Activated CD4-positive, CD25-positive, alpha-beta regulatory T cell treated with anti-CD3 and anti-CD28 coated beads, Interleukin-2, amount 50 U/mL, for 72 hours (primary cell): ENCODE results near the gene GNA12.

Experiments
- DNase-seq: peaks from one replicate; pipeline ENCODE4 v3.0.0; 2021

GNA12 gene

DNA sequence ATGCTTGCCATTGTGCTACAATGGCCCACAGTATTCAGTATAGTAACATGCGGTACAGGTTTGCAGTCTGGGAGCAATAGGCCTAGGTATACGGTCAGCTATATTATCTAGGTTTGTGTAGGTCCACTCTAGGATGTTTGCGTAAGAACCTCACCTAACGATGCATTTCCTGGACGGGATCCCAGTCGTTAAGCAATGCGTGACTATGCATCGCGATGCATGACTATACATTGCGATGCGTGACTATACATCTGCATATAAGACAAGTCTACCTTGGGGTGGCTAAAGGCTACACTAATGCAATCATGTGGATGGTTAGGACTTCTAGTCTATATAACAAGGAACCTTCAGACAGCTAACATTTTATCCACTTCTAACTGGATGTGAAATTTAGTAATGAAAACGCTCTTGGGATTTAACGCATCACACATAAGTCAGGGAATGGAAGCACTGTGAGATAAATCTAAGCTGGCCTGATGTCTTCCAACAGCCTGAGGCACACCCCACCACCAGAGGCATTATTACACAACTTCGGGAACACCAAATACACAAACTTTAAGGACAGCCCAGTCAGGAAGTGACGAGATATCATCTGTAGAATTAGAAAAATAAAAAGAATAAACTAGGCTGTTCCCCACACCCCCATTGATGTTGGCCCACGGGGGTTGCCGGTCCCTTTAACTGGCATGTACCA lies 9.2 kb downstream of the GNA12 start:
- DNase-seq: no peak

DNA sequence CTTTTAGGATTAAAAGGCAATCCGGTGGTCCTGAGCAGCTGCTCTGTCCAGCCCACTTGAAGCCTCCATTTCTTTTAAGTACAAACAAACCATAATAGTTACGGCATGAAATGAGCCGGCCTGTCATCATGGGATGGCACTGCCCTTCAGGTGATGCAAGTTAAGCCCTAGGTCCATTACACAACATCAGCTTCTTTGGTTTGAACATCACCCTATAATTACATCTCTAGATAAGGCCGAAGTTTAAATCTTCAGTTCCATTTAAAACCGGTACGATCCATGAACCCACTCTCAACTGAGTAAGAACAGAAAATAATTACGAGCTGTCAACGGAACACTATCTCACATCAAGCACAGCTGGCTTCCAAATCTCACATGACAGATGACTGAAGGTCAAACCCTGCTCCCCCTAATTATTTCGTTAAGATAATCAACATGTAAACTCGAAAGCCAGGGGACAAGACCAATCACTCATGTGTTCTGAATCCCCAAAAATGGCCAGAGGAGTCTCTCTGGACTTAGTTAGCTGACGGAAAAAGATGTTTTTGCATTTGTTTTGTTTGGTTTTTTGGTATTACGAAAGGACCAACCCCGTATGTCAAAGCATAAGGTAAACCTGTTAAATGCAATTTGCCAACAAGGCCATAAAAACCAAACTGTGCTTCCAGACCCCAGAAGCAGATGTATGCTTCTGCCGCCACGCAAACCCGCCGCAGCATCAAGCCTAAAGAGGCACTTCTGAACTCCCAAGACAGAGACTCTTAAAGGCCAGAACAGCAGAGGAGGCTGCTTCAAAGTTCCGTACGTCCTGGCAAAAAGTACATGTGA lies 10.8 kb downstream of the GNA12 start:
- no peak for DNase-seq

DNA sequence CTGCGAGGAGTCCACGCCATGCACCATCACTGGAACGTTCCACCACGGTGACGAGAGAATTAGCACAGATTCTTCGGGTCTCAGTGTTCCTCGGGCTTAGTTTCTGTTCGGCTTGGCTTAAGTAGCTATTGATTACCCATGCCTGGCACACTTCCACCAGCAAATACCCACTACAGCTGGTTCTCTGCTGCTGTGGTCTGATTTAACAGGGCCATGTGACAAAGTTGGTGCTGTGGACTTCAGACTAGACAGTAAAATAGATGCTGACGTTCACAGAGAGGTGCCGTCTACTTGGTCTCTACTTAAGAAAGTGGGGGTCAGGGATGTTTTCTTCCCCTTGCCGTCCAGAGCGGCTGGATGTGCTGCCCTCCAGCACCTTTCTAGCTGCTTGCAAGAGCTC lies 11.6 kb downstream of the GNA12 start:
- DNase-seq: no peak

DNA sequence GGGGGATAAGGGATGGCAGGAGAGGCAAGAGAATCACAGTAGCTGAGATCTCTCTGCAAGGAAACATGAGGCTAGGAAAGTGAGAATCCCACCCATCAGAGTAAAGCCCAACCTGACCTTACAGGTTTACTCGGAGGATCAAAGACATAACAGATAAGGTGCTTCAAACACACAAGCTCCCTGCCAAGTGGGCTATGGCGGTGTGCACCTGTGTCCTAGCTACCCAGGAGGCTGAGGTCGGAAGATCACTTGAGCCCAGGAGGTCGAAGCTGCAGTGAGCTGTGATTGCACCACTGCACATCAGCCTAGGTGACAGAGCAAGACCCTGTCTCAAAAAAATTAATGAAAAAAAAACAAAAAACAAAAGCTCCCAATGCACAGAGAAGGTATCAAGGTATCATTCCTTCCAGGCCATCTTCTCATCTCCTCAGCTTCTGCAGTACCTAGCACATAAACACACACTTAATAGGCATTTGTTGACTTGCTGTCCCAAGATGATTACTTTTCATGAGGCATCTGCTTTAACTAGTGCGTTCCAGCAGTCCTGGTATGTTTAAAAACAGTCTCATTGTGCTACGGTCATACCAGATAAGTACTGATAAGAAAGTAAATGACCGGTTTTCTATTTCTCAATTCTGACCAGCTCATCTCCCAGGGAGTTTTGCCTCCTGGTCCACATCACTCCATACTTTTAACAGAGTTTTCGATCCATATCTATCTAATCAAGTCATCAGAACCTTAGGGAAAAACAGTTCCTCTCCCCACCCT lies 13.3 kb downstream of the GNA12 start:
- DNase-seq: no peak

DNA sequence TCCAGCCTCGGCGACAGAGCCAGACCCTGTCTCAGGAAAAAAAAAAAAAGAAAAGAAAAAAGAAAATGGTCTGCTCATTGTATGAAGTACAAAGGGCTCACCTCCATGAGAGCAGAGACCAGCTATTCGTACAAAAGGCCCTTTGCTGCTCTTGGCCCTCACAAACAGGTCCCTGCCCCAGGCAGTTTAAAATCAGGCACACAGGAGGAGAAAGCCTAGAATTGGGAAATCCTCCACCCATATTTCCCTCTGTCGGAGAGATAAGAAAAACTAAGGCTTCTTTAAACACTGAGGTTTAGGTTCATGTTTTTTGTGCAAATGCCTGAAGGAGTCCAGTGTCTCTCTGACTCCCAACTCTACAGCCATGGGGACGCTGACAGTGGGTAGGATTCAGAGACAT lies 15.1 kb downstream of the GNA12 start:
- no peak for DNase-seq

DNA sequence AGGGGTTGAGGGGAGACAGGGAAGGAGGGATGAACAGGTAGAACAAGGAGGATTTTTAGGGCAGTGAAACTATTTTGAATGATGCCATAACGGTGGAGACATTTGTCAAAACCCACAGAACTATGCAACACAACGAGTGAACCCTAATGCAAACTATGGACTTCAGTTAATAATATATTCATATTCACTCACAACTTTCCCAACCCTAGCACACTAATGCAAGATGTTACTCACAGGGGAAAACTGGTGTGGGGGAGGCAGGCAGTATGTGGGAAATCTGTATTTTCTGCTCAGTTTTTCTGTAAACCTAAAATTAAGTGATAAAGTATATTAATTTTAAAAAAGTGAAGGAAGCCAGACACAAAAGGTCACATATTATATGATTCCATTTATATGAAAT lies 17.3 kb downstream of the GNA12 start:
- no peak for DNase-seq

DNA sequence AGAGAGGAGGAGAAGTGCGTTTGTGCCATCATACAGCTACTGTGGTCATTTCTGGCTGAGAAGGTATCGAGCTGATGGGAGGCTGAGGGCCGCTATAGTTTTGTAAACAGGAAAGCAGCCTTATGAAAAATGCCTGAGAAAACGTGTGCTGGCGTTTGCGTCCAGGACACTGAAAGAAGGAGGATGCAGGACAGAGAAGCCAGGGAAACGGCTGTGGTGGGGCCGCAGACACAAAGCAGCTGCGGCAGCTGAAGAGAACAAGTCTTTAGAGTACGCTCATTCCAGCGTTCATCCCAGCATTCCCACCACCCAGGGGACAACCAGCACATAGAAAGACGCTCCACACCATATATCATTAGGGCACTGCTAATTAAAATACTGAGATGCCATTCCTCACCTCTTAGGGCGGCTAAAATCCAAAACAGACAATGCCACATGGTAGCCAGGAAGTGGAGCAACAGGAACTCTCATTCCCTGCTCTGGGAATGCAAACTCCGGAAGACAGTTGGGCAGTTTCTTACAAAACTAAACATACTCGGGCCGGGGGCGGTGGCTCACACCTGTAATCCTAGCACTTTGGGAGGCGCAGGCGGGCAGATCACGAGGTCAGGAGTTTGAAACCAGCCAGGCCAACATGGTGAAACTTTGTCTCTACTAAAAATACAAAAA lies 18.4 kb downstream of the GNA12 start:
- DNase-seq: no peak

DNA sequence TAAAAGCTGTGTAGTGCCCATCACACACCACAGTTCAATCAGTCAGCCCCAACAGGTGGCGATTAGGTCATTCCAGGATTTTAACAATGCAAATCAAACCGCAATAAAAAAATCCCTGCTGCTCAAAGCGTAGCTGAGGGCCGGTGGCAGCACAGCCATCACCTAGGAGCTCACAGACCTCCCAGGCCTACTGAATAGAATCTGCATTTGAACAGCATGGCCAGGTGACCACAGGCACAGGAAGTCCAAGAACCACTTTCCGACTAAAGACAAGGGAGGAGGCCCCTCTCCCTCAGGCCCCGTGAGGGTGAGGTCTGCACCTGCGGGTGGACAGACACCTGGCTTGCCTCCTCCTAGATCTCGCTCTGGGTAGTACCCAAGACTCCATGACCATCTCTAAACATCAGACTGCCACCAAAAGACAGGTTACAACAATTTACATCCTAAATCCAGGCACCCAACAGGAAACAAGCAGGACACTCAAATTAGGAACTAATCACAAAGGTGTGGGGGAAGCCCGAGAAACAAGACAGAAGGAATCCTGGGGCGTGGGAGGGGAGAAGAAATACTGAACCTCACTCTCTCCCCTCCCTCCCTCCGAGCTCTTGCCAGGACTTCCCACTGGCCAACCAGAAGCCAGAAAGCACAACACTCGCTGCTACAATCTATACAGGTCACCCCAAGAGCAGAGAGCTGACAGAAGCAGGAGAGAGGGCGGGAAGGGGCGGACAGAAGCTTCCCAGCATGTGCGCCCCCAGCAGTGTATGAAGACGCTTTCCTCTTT lies 19.2 kb downstream of the GNA12 start:
- no peak for DNase-seq

DNA sequence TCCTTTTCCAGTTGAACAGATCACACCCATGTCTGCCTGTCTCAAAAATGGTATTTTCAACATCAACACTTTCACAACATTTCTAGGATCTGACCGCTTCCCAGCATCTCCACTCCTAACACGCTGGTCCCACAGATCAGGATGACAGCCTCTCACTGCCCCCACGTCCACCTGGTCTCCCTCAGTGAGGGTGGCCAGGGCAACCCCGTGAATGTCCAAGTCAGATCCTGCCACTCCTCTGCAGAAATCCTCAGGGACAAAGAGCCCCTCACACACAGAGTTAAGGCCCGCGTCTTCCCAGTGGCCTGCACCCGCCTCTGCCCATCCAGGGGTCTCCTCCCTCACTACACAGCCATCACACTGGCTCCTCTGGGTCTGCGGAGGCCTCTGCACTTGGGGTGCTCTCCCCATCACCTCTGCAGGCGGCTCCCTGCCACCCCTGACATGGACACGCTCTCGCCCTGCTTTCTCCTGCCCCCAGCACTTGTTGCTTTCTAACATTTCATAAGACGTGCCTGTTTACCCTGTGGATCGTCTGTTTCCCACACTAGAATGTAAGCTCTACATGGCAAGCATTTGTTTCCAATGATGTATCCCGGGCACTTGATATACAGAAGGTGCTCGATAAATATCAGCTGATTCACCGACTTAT lies 20.0 kb downstream of the GNA12 start:
- no peak for DNase-seq

DNA sequence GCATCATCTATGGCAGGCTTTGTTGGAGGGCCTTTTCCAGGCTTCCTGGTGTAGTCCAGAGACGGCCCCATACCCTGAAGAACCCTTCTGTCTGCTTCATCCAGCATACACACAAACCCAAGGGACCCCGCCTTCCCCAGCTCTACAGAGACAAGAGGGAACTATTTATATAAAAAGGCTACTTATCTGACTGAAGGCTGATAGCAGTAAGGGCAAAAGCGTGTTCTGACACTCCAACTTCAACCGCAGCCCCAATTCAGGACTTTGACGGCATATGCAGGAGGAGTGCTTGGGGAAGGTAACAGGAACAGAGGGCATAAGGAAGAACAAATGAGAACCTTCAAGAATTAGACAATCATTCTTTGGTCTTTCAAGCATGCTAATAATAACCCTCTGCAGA lies 21.0 kb downstream of the GNA12 start:
- DNase-seq: no peak

DNA sequence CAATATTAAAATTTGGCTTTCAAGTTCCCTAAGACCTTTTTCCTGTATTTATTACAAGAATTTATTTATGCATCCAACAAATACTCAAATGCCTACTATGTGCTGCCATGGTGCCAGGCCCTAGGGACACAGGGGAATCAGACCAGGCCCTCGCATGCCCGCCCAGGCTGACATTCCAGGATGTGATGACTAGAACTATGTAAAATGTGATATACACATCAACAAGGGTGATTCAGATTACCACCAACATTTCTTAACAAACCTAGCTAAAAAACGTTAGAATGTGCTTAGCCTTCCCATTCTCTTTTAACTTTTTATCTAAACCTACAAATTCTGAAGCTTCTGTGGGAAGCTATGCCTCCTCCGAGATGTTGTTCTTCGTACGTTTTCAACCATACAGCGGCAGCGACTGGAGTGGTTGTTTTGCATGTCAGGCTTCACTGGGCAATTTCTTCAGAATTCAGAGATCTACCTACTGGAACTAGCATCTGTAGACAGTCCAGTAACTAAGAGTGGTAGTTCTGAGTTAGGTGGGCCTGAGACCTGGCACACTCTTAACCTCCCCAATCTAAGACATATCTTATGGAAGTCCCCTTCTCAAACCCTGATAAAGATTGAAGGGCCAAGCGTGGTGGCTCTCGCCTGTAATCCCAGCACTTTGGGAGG lies 22.1 kb downstream of the GNA12 start:
- DNase-seq: no peak

DNA sequence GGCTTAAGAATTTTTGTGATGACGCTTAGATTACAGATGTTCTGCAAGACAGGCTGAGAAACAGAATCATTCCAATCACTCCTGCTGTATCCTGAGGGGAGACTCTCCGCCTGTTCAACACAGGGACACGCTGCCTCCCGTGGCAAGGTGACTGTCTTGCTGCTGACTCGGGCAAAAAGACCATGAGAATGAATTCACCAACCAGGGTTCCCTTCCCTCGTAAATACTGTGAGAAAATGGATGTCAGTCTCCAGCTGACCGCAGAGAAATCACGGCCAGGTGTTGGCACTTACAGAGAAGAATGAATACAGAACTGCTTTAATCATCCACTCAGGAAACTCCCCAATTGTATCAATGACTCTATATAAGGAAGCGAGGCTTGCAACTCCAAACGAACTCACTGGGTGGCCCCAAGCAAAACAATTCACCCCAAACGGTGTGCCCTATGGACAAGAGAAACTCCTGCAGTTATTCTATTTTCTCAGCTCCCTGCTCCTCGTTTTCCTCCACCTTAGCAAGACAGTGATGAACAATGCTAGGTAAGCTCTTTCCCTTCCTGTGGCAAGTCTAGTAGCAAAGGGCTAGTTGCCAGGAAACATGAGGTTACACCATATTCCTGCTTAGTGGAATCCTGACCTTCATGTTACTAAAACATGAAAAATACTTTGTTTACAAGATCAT lies 22.8 kb downstream of the GNA12 start:
- no peak for DNase-seq

DNA sequence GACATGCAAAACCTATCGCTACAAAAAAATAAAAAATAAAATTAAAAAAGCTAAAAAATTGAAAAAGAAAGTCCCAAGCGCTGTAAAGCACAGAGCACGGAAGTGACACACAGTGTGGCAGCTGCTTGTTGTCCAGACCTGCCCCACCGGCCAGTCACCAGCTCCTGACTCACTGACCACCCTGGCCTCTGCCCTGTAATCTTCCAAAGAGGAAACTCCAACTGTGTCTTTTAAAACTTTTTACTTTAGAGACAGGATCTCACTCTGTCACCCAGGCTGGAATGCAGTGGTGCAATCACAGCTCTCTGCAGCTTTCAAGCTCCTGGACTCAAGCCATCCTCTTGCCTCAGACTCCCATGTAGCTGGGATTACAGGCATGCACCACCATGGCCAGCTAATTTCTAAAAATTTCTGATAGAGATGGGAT lies 23.6 kb downstream of the GNA12 start:
- DNase-seq: no peak

DNA sequence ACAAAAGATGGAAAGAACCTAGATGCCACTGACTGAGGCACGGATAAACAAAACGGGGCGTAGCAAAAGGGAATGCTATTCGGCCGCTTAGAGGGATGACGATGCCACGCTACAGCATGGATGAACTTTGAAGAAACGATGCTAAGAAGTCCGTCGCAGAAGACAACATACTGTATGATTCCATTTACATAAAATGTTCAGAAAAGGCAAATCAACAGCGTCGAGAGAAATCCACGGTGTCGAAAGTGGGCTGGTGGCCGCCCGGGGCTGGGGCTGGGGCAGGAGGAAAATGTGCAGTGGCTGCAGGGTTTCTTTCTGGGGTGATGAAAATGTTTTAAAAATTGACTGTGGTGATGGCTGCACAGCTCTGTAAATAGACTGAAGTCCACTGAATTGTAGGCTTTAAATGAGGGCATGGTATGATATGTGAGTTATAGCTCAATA lies 24.1 kb downstream of the GNA12 start:
- no peak for DNase-seq

DNA sequence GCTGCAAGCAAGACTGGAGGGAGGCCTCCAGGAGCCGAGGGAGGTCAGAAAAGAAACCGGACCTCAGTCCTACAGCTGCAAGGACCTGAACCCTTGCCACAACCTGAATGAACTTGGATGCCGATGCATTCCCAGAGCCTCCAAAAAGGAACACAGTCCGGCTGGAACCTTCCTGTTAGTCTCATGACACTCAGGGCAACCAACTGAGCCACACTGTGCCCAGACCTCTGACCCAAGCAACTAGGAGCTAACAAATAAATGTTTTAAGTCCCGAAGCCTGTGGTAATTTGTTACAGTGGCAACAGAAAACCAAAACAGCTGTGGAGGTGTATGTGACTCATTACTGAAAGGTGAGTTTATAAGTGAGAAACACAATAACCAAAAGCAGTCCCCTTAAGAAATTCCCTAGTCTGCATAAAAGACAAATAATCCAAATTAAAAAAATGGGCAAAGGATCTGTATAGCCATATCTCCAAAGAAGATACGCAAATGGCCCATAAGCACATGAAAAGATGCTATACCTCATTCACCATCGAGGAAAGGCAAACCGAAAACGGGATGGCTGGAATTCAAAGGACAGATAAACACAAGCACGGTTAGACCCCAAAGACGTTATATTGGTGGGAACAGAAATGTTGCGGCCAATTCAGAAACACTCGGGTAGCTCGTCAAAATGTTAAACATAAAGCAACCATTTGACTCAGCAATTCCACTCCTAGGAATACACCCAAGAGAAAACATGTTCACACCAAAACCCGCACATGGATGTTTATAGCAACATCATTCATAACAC lies 24.8 kb downstream of the GNA12 start:
- DNase-seq: no peak

DNA sequence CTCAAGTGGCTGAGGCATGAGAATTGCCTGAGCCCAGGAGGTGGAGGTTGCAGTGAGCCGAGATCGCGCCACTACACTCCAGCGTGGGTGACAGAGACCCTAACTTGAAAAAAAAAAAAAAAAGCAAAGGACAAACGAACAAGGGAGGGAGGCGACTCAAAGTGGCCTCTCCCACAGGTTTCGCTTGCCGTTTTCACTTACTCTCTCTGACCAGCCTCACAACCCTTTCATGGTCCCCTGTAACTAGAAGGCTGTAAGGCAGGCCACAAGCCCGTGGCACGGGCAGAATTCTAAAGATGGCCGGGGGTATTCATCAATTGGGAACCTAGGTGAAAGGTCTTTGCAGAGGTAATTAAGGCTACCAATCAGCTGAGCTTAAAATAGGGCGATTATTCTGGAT lies 25.5 kb downstream of the GNA12 start:
- no peak for DNase-seq

DNA sequence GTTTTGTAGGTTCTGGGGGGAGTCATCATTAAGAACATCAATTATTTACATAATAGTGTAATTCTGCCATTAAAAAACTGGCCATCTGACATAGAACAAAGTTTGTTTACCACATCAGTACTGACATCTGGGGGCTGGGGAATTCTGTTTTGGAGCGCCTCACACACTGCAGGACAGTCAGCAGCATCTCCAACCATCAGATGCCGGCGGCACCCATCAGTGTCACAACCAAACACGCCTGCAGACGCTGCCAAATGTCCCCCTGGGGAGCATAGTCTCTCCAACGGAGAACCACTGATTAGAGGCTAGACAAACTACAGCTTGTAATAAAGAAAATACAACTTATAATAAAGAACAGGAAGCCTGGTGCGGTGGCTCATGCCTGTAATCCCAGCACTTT lies 26.0 kb downstream of the GNA12 start:
- DNase-seq: no peak

DNA sequence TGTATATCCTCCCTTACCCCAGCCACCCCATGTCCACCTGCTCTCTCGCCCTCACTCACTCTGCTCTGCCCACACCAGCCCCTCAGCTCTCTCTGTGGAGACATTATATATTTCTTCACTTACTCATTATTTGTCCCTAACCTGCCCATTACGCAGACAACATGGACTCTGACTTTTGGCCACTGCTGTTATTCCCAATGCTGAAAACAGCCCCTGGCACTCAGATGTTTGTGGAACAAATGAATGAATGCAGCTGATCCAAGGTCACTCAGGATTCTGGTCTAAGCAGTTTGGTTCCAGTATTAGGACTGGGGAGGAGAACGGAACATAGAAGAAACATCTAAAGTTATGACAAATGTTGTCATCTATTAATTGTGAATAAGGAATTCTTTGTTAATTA lies 26.7 kb downstream of the GNA12 start:
- DNase-seq: no peak

DNA sequence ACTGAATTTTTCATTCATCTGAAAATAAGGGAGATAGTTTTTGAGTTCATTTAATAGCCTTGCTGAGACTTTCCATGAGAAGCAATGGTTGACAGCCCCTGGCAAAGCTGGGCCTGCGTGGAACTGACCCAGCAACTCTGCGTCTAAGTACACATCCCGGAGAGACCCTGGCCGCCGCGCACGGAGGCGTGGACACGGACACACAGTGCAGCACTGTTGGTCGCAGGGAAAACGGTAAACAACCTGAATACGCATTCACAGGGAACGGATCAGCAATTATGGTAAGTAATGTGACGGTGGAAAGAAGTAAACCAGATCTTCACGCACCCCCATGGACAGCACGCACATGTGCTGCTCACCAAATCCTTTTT lies 28.2 kb downstream of the GNA12 start:
- no peak for DNase-seq
